HG03025 (cell line): Measurements from ENCODE around the gene RFC4.
A peak's percentile ranks its signal among the peaks of the same experiment; 100 is the strongest.

Experiments
- ATAC-seq: cut with Tn5 transposase; IDR thresholded peaks from one replicate; pipeline ENCODE4 v1.9.1; 2021; ENCODE audit warnings: mild to moderate bottlenecking, moderate library complexity; ENCODE audit not compliant: unreplicated experiment, low FRiP score

Gene RFC4

DNA sequence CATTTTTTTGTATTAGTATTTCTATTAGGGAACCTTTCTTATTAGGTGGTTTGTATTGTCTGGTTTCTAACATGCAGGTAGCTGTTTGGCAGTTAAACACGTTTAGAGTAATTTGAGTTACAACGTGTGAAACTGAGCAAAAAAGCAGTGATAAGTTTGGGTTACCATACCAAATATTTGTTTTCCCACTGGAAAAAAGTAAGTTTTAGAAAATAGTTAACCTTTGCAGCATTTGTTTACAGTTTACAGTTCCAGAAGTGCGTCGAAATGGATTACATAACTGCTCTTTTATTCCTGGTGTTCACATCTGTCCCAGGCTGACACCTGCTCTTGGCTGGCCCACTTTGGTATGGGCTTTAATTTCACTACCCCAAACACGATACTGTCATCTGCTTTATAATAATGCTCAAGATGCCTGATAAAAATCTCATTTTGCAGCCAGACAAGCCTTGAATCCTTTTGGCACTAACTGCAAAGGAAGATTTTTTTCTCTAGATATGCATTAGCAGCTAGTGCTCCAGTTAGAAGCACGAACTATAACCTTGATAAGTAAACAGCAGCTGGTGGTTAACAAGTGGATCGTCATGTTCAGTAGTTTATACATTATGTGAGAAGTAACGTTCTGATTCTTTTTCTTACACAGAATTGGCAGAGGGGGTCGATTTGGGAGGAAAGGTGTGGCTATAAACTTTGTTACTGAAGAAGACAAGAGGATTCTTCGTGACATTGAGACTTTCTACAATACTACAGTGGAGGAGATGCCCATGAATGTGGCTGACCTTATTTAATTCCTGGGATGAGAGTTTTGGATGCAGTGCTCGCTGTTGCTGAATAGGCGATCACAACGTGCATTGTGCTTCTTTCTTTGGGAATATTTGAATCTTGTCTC, 17.6 kb downstream of the RFC4 start:
- ATAC-seq: no peak

DNA sequence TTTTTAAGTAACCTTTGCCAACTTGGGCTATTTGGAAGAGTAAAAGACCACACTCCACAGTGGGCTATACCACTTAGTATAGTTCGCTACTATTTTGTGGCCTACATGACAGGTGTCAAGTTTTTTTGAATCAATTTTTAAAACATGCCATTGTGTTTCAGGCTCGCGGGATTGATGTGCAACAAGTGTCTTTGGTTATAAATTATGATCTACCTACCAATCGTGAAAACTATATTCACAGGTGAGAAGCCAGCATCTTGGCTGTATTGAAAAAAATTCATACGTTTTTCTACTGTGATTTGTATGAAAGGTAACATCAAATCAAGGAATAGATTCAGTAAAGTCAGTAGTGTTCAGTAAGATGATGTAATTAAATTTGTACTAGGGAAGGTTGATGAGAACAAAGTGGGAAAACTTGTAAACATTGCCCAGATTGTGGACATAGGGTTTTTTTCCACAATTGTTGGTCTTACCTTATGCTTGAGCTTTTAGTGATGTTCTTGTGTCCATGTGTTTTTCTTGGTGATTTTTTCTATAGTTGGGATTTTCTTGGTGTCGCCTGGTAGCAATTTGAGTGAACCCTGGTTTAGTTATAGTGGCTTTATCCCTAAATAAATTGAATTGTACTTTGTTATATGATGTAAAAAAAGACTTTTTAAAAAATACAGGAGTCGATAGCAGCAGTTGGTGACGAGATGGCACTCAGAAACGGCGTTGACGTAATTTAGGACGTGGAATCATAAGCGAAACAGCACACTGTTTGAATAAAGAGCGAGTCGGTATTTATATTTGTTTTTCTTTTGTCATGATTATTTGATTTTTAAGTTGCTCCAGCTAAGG, 18.4 kb downstream of the RFC4 start:
- no peak for ATAC-seq

DNA sequence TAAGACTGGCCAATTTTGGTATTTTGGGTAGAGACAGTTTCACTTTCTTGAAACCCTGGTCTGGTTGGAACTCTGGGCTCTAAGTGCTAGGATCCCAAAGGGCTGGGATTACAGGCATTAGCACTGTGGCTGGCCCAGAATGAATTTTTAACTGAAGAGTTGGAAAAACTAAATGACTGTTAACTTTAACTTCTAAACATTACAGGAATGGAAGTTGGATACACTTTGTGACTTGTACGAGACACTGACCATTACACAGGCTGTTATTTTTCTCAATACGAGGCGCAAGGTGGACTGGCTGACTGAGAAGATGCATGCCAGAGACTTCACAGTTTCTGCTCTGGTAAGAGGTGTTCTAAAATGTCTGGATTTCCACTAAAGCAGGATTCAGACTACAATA, 19.4 kb downstream of the RFC4 start:
- no peak for ATAC-seq

DNA sequence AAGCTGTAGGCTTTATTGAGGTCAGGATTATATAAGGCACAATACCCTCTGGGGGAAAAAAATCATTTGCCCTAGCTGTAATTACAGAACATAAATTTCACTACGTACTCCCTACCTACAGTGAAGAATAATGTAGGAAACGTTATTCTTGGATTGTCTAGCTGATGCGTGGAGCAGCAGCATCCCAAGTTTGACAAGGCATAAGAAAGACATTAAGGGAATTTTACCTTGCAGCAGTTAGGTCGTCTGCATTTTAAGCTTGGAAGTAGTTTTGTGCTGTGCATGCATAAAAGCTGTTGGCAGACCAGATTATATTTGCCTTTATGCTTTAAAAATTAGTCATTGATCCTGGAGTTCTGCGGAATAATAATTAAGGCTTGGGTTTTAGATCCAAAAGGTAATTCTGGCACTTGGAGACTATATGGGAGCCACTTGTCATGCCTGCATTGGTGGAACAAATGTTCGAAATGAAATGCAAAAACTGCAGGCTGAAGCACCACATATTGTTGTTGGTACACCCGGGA, 20.7 kb downstream of the RFC4 start:
- no peak for ATAC-seq

DNA sequence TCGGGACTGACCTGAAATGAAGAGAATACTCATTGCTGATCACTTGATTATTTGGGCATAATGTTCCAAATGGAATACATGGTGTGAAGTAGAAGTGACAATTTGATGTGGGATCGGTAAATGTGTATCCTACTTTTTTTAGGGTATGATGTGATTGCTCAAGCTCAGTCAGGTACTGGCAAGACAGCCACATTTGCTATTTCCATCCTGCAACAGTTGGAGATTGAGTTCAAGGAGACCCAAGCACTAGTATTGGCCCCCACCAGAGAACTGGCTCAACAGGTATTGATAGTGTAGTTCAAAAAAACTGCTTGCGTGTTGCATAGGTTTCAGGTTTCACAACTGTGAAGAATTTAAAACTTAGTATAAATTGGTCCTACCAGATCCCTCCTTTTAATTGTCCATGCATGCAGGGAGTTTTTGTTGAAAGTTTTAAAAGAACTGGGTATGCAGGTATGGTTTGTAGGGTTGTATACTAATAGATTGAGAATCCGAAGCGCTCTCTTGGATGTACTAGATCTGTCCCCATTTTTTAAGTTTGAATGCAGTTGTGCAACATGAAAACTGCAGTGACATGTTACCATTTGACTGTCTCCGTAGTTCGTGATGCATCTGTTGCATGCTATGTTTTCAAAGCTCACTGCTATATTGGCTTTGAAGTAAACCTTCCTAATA, 21.3 kb downstream of the RFC4 start:
- no peak for ATAC-seq

DNA sequence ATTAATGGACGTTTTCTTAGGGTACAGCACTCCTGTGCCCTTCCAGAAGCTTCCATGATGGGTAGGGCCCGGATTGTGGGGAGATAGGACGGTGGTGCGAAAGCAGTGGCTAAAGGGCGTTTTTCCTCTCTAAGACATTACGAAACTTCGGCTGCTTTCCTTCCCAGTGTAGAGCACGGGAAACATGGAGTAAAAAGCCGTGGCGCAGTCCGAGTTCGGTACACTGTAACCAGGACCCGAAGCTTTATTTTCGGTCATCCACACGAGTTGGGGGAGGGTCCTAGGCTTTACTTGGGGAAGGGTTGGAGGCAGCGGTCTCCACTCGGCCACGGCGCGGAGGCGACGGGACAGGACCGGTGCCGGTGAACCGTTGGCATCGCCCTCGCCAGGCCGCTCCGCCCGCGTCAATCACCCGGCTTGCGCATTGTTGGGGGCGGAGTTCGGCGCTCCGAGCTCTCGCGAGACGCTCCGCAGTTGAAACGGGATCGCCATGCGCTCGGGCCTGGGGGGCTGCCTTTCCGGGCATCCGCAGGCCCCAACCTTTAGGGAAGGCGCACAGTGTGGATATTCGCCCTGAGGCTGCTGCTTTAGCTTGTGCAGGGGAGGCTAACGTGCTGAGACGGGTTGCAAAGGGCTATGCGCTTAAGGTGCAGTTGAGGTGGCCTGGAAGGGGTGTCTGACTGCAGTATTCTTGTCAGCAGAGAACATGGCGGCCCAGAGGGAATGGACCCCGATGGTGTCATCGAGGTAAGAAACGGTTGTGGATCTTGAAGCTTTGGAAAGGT, 22.4 kb downstream of the RFC4 start:
- peak; percentile 40 for ATAC-seq

DNA sequence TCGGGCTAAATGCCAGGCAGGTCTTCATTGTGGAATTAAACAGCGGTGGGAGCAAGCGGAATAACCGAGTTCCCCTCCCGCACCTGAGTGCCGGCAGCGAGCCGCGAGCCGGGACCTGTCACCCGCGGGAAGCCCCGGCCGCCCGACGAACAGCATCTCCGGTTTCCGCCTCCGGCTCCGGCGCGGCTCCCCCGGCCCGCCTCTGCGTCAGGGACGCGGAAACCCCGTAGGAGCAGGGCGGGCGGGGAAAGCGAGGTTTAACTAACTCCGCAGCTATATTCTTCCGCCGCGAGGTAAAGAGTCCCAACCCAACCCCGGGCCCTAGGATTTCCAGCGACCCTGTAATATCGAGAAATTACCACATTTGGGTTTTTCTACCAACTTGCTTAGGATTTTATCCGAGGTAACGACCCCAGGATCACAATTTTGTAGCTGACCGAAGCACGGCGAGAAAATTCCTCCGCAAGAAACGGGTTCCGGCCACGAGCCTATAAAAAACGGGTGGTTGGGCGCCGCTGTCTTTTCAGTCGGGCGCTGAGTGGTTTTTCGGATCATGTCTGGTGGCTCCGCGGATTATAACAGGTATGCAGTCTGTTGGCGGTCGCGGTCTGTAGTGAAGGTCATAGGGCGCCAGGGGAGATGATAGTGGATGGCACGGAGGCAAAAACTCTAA, 23.1 kb downstream of the RFC4 start, which contains the start of gene EIF4A2:
Gene EIF4A2, plus strand, starts transcription at position 520 of the 673 bp plus-strand sequence. Its CDS starts 34 bp downstream, at position 554.
- peak; percentile 62 for ATAC-seq

DNA sequence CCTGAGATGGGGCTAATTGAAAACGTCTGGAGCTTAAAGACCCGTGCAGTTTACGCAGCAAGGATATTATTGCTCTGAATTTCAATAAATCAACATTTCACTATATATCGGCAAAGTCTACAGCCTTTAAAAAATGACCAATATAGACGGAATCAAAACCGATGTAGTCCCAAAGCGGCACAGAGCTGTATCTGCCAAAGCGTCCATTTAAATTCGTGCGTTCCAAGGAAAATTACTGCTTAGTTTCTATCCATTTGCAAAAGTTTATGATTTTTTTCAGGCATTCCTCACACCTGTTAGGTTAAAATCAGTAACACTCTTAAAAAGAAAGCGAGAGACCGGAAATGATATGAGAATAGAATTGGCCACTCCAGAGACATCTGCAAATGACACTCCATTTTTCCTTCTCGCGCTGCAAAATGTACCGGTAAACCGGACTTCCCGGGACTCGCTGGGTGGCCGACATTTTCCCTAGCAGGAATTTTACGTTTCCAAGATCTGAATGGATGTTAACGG, 23.7 kb downstream of the RFC4 start:
- peak; percentile 16 for ATAC-seq

DNA sequence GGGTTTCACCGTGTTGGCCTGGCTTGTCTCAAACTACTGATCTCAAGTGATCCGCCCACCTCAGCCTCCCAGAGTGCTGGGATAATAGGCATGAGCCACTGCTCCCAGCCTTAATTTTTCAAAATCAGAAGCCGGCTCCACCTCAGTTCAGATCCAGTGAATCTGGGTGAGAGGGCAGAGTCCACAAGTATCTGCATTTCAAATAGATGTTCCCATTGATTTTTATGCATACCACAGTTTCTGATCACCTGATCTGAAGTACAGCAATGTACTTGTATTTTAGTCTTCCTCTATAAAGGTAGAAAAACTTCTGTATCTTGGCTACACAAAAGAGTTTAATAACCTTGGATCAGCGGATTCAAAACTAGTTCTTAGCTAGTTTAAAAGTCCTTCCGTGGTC, 27.1 kb downstream of the RFC4 start:
- ATAC-seq: no peak

DNA sequence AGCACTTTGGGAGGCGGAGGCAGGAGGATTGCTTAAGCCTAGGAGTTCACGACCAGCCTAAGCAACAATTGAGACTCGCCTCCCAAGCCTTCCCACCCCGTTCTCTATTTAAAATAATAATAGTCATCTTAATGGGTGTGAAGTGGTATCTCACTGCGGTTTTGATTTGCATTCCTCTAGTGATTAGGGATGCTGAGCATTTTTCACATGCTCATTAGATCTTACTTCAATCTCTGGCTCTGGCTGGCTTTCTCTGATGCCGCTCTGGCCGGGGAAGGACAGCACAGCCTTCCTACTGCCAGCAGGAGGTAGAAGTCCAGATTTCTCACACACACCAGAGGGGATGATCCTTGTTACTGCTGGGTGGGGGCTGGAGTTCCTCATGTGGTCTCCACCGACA, 30.3 kb downstream of the RFC4 start:
- no peak for ATAC-seq

DNA sequence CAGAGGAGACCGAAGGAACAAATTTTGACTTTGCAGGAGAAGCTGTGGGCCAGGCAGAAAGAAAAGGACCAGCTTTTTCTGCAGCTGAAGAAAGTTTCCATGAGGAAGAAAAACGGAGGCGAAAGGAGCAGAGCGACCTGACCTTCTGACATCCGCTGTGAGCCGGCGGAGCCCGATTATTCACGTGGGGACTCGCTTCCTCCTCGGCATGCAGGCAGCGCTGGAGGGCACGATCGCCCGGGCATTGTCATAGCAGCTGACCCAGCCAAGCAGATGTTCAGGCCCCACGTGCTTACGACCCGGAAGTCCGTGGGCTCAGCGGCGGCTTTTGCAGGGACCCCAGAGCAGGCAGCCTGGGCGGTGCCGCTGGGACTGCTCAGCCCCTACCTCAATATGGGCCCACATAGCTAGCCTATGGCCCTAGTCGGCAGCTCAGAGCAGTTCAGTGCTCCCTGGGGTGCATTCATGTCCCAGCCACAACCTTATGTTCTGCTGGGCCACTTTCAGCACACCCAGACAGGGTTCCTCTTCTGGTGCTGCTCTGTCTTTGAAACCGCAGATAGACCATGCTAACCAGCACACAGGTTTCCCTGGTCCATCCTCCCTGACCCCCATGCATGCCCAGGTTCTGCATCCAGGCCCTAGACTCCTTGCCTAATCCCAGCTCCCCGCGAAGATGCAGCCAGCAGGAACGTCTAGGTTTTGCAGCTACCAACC, 33.4 kb downstream of the RFC4 start:
- ATAC-seq: peak; percentile 91

DNA sequence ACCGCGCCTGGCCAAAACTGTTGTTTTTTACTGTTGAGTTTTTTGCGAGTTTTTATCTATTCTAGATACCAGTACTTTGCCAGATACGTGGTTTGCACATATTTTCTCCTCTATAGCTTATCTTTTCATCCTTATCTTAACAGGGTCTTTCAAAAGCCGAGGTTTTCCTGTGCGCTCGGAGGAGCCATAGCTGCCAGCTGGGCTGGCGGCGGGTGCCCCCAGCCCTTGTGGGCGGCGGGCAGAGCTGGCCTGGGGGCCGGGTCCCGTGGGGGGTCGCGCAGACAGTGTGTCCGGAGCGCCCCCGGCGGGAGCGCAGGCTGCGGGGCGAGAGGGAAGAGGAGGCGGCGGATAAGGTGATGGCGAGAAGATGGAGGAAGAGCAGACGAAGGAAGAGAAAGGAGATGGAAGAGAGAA, 34.0 kb downstream of the RFC4 start:
- peak; percentile 35 for ATAC-seq

DNA sequence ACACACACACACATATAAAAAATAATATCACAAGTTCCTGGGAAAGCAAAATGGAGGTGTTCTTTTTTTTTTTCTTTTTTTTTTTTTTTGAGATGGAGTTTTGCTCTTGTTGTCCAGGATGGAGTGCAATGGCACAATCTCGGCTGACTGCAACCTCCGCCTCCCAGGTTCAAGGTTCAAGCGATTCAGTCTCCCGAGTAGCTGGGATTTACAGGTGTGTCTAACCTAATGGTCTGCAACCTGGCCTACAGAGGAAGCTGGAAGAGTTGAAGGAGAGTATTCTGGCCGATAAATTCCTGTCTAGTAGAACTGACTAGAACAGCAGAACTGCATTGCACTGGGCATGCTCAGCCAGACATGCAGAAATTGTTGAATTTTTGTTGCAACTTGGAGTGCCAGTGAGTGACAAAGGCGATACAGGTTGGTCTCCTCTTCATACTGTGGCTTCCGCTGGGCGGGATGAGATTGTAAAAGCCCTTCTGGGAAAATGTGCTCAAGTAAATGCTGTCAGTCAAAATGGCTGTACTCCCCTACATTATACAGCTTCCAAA, 45.3 kb downstream of the RFC4 start:
- ATAC-seq: no peak

DNA sequence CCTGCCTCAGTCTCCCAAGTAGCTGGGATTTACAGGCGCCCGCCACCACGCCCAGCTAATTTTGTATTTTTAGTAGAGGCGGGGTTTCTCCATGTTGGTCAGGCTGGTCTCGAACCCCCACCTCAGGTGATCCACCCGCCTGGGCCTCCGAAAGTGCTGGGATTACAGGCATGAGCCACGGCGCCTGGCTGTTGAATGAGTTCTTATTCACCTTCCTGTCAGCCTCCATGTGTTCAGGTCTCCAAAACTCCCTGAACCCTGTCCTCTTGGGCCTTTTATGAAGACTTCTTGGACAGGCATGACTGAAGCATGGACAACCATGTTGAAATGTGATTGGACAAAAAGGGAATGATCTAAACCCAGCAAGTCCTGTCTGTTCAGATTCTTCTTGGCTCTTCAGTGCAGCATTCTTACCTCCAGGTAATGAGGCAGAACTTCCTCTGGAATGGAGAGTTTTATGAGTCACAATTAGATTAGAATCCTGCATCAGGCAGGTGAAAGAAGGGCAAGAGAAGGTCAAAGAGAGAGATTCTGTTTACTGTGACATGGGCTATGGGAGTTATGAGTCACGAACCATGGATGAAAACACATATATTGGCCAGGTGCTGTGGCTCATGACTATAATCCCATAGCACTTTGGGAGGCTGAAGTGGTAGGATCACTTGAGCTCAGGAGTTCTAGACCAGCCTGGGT, 46.0 kb downstream of the RFC4 start:
- no peak for ATAC-seq

DNA sequence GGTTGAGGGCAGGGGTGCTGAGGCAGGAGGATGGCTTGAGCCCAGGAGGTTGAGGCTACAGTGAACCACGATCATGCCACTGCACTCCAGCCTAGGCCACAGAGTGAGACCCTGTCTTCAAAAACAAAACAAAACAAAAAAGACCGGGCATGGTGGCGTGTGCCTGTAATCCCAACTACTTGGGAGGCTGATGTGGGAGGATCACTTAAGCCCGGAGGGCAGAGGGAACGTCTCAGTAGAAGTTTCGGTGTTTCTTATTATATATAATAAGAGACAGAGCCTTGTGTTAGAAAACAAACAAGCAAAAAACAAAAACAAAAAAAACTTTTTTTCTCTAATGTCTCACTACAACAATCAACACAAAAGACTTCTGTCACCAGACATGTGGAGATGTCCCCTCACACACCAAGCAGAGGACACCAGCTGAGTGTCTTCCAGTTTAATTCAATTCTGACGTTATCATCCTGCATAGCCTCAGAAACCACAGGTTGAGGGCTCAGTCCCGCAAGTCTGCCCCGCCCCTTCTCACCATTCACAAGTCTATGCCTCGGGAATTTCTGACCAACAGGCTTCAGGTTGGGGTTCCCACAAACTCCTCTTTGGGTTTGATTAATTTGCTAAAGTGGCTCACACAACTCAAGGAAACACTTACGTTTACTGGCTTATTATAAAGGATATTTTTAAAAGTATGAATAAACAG, 46.9 kb downstream of the RFC4 start:
- no peak for ATAC-seq

DNA sequence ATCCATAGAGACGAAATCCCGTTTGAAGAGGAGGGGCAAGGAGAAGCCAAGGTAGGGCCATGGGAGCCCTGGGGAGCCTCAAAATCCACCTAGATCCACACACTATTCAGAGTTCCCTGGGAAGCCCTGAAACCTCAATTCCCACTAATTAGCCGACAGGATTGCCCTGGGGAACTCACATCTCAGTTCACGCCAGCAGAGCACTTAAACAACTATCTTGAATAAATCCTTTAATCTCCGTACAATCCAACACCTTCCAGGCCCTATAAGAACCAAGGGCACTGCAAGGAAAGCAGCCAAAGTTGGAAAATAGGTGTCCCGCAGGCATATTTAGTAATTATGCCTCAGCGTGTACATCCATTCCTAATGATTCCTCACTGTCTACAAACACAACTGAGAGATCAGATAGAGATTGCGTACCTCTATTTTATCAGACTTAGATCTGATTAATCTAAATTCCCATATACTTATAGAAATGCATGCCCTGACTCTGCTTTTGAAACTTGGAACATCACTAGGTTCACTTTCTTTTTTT, 48.5 kb downstream of the RFC4 start:
- no peak for ATAC-seq

DNA sequence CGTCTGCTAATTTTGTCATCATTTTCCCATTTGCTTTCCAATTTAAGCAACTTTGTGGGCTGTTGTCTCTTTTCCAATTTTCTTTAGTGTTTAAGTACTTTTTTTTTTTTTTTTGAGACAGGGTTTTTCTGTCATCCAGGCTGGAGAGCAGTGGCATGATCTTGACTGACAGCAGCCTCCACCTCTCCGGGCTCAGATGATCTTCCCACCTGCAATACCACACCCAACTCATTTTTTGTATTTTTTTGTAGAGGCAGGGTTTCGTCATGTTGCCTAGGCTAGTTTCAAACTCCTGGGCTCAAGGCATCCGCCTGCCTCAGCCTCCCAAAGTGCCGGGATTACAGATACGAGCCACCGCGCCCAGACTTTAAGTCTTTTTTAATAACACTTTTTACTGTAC, 49.1 kb downstream of the RFC4 start:
- ATAC-seq: no peak
